Suprapubic skin (tissue), 4 donors: Measurements from ENCODE around the gene EHF.

Source experiments
- CTCF ChIP-seq, 2 donors: fragments of 200-600 bp in 1 of 2; fragments of 450-650 bp in 1 of 2; sonication (generic) in 1 of 2; IDR thresholded peaks; one replicate each; pipeline ENCODE4 v1.5.1; 2016 to 2019; ENCODE audit warnings: antibody characterized with exemption in 2 of 2, mild to moderate bottlenecking in 1 of 2, moderate library complexity in 1 of 2
- EP300 ChIP-seq: sonication (generic); formaldehyde crosslinking; IDR thresholded peaks from one replicate; pipeline ENCODE4 v1.6.1; 2017; ENCODE audit warnings: antibody characterized with exemption
- POLR2A ChIP-seq, 2 donors: fragments of 450-650 bp; IDR thresholded peaks; one replicate each; pipeline ENCODE4 v1.6.1; 2017; ENCODE audit warnings: antibody characterized with exemption in 2 of 2, mild to moderate bottlenecking in 2 of 2, moderate library complexity in 2 of 2
- POLR2AphosphoS5 ChIP-seq, 3 donors: sonication (generic); formaldehyde crosslinking; IDR thresholded peaks; one replicate each; pipeline ENCODE4 v1.6.1; 2017; ENCODE audit warnings: antibody characterized with exemption in 3 of 3

GRCh38 chr11:34613552-34614056 lies 7.3 kb upstream of the EHF start:
- no peak for TF ChIP-seq POLR2A (IDR thresholded peaks at IDR 0.05)
- no peak for TF ChIP-seq CTCF (IDR thresholded peaks at IDR 0.05)
- TF ChIP-seq EP300, result no peak
- TF ChIP-seq POLR2AphosphoS5 (IDR thresholded peaks at IDR 0.05), result no peak
